HEK293 (cell line): ENCODE results near the gene CCDC146.
"Not testable (repeated sequence)": the region's sequence is repeated elsewhere in the genome, so short reads cannot be mapped to it uniquely, and the experiment has no call there.

Experiments
- CTCF ChIA-PET: fragments of 350-600 bp; formaldehyde crosslinking; extraction: SDS; loops from one replicate; lab custom pipeline; 2021; ENCODE audit warnings: antibody characterized with exemption; lab: Yijun Ruan, JAX
- POLR2A ChIA-PET: fragments of 300-600 bp; formaldehyde crosslinking; extraction: SDS; loops from one replicate; lab custom pipeline; 2020; ENCODE audit warnings: antibody characterized with exemption, inconsistent platforms; lab: Yijun Ruan, JAX
- H3K27ac ChIP-seq: fragments of 200-500 bp; sonication (Bioruptor generic); 2 replicates; pipeline ENCODE4 v1.5.1; 2014; ENCODE audit warnings: low read depth, low read length, control low read depth, inconsistent platforms; ENCODE audit errors: extremely low read depth
- H3K36me3 ChIP-seq, 2 experiments: fragments of 200-500 bp in 1 of 2; sonication (Bioruptor generic) in 1 of 2; 1 replicate in 1 of 2; 2 replicates in 1 of 2; pipeline ENCODE4 v1.5.1; 2014 to 2017; ENCODE audit warnings: inconsistent platforms in 2 of 2, low read length in 2 of 2; ENCODE audit not compliant: control insufficient read depth in 2 of 2, insufficient read depth in 1 of 2
- H3K4me1 ChIP-seq: fragments of 200-500 bp; sonication (Bioruptor generic); 2 replicates; pipeline ENCODE4 v1.5.1; 2014; ENCODE audit warnings: mild to moderate bottlenecking, low read length, inconsistent platforms; ENCODE audit not compliant: control insufficient read depth, insufficient read depth
- H3K4me3 ChIP-seq: 2 replicates; pipeline ENCODE4 v1.5.1; 2011; ENCODE audit warnings: low read depth, mild to moderate bottlenecking, control low read depth, low read length, moderate library complexity
- H3K9me3 ChIP-seq: fragments of 200-500 bp; sonication (Bioruptor generic); 2 replicates; pipeline ENCODE4 v1.5.1; 2014; ENCODE audit warnings: low read depth, low read length, inconsistent platforms; ENCODE audit not compliant: control insufficient read depth, insufficient read depth
- SALL2 ChIP-seq: fragments of 450-650 bp; formaldehyde crosslinking; IDR thresholded peaks from 2 replicates; pipeline ENCODE4 v1.5.0; 2017; ENCODE audit warnings: missing biosample characterization, mild to moderate bottlenecking, missing genetic modification characterization, borderline replicate concordance
- SP2 ChIP-seq: fragments of 450-650 bp; formaldehyde crosslinking; IDR thresholded peaks from 2 replicates; pipeline ENCODE4 v1.5.1; 2016; ENCODE audit warnings: missing biosample characterization, missing genetic modification characterization
- ZNF114 ChIP-seq: fragments of 450-650 bp; formaldehyde crosslinking; IDR thresholded peaks from 2 replicates; pipeline ENCODE4 v1.5.0; 2017; ENCODE audit warnings: missing biosample characterization, missing genetic modification characterization
- ZNF132 ChIP-seq: fragments of 450-650 bp; formaldehyde crosslinking; IDR thresholded peaks from 2 replicates; pipeline ENCODE4 v1.5.1; 2017; ENCODE audit warnings: missing biosample characterization, missing genetic modification characterization, borderline replicate concordance
- ZNF202 ChIP-seq: fragments of 450-650 bp; formaldehyde crosslinking; IDR thresholded peaks from 2 replicates; pipeline ENCODE4 v1.5.1; 2016; ENCODE audit warnings: missing biosample characterization, missing genetic modification characterization, borderline replicate concordance
- ZNF266 ChIP-seq: fragments of 450-650 bp; formaldehyde crosslinking; IDR thresholded peaks from 2 replicates; pipeline ENCODE4 v1.5.1; 2016; ENCODE audit warnings: missing biosample characterization, missing genetic modification characterization, low read depth
- ZNF394 ChIP-seq: fragments of 450-650 bp; formaldehyde crosslinking; IDR thresholded peaks from 2 replicates; pipeline ENCODE4 v1.5.1; 2016; ENCODE audit warnings: missing biosample characterization, missing genetic modification characterization, mild to moderate bottlenecking, moderate library complexity, borderline replicate concordance
- ZNF521 ChIP-seq: fragments of 450-650 bp; formaldehyde crosslinking; IDR thresholded peaks from 2 replicates; pipeline ENCODE4 v1.5.1; 2017; ENCODE audit warnings: missing biosample characterization, mild to moderate bottlenecking, missing genetic modification characterization
- ZNF555 ChIP-seq: fragments of 450-650 bp; formaldehyde crosslinking; conservative IDR thresholded peaks from 2 replicates; pipeline ENCODE4 v1.5.1; 2017; ENCODE audit warnings: missing biosample characterization, mild to moderate bottlenecking, missing genetic modification characterization, inconsistent platforms
- ZNF626 ChIP-seq: fragments of 450-650 bp; sonication (Bioruptor Pico); formaldehyde crosslinking; IDR thresholded peaks from 2 replicates; pipeline ENCODE4 v1.5.1; 2018; ENCODE audit warnings: missing biosample characterization, missing genetic modification characterization, inconsistent platforms
- ZNF654 ChIP-seq: fragments of 450-650 bp; formaldehyde crosslinking; IDR thresholded peaks from 2 replicates; pipeline ENCODE4 v1.5.1; 2016; ENCODE audit warnings: low read depth, missing biosample characterization, missing genetic modification characterization
- ZNF658 ChIP-seq: fragments of 450-650 bp; formaldehyde crosslinking; IDR thresholded peaks from 2 replicates; pipeline ENCODE4; 2016; ENCODE audit warnings: missing biosample characterization, missing genetic modification characterization
- ZNF777 ChIP-seq: fragments of 450-650 bp; formaldehyde crosslinking; IDR thresholded peaks from 2 replicates; pipeline ENCODE4 v1.5.1; 2017; ENCODE audit warnings: missing biosample characterization, missing genetic modification characterization, borderline replicate concordance
- ZSCAN16 ChIP-seq: fragments of 450-650 bp; formaldehyde crosslinking; IDR thresholded peaks from 2 replicates; pipeline ENCODE4 v1.5.1; 2016; ENCODE audit warnings: missing biosample characterization, missing genetic modification characterization
- TF ChIP-seq, protein P1 (sequence below): fragments of 450-650 bp; formaldehyde crosslinking; IDR thresholded peaks from 2 replicates; pipeline ENCODE4 v1.5.1; 2017; ENCODE audit warnings: missing biosample characterization, mild to moderate bottlenecking, missing genetic modification characterization, moderate library complexity
- TF ChIP-seq, protein P2 (sequence below): fragments of 450-650 bp; formaldehyde crosslinking; IDR thresholded peaks from 2 replicates; pipeline ENCODE4 v1.5.1; 2016; ENCODE audit warnings: missing biosample characterization, missing genetic modification characterization
- TF ChIP-seq, protein P3 (sequence below): fragments of 450-650 bp; formaldehyde crosslinking; IDR thresholded peaks from 2 replicates; pipeline ENCODE4 v1.5.1; 2016; ENCODE audit warnings: missing biosample characterization, missing genetic modification characterization
- TF ChIP-seq, protein P4 (sequence below): fragments of 450-650 bp; formaldehyde crosslinking; IDR thresholded peaks from 2 replicates; pipeline ENCODE4 v1.5.1; 2016; ENCODE audit warnings: missing biosample characterization, missing genetic modification characterization, low read depth

Gene CCDC146

DNA sequence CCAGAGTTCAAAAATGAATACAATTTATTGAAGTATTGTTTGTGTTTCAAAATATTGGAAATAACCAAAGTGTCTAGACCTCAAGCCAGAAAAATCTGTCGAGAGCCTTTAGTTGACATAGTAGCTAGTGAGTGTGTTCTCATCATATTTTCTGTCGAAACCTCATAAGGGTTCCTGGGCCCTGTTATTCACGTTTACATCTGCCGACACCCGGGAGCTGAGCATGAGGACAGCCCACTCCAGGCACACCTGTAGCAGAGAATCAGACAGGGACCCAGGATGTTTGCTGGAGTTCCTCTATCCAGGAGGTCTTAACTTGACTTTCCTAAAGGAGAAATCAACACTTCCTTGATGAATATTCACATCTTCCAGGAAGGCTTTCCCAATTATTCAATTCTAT is 149.4 kb downstream of the CCDC146 start:
- H3K36me3 ChIP-seq = no peaks in the 10 kb centered on the region
- POLR2A ChIA-PET = no interaction called here
- TF ChIP-seq SP2 (tag by site-specific recombination) = no peak
- TF ChIP-seq ZNF658 (tag by site-specific recombination) = no peak
- TF ChIP-seq, protein P1, sequence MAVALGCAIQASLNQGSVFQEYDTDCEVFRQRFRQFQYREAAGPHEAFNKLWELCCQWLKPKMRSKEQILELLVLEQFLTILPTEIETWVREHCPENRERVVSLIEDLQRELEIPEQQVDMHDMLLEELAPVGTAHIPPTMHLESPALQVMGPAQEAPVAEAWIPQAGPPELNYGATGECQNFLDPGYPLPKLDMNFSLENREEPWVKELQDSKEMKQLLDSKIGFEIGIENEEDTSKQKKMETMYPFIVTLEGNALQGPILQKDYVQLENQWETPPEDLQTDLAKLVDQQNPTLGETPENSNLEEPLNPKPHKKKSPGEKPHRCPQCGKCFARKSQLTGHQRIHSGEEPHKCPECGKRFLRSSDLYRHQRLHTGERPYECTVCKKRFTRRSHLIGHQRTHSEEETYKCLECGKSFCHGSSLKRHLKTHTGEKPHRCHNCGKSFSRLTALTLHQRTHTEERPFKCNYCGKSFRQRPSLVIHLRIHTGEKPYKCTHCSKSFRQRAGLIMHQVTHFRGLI (tag by site-specific recombination) = no peak
- TF ChIP-seq ZNF132 = no peak
- no peak for TF ChIP-seq ZNF202
- TF ChIP-seq ZNF626 = no peak
- TF ChIP-seq ZNF555 = no peak
- TF ChIP-seq ZNF777 = no peak
- no peak for TF ChIP-seq SALL2 (tag by site-specific recombination)
- TF ChIP-seq ZNF654 = no peak
- no peak for TF ChIP-seq ZNF394 (tag by site-specific recombination)
- CTCF ChIA-PET = no interaction called here
- H3K27ac ChIP-seq = no peak overlapping the region
- H3K4me3 ChIP-seq = no peak overlapping the region
- H3K9me3 ChIP-seq = no peaks in the 10 kb centered on the region
- H3K4me1 ChIP-seq = no peaks in the 10 kb centered on the region

DNA sequence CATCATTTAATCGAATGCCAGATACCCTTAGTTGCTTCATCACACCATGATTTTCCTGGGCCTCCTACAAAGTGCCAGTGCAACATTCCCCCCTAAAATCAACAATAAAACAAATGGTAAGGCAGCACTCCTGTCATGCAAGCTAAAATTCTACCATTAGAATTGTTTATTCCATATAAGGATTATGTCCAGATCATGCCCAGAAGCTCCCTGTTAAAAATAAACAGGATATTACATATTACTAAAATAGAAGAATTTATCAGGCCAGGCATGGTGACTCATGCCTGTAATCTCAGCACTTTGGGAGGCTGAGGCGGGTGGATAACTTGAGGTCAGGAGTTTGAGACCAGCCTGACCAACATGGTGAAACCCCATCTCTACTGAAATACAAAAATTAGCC is 153.2 kb downstream of the CCDC146 start:
- H3K27ac ChIP-seq, H3K9me3 ChIP-seq, CTCF ChIA-PET, H3K4me1 ChIP-seq, POLR2A ChIA-PET, H3K36me3 ChIP-seq, H3K4me3 ChIP-seq: not testable (repeated sequence)

DNA sequence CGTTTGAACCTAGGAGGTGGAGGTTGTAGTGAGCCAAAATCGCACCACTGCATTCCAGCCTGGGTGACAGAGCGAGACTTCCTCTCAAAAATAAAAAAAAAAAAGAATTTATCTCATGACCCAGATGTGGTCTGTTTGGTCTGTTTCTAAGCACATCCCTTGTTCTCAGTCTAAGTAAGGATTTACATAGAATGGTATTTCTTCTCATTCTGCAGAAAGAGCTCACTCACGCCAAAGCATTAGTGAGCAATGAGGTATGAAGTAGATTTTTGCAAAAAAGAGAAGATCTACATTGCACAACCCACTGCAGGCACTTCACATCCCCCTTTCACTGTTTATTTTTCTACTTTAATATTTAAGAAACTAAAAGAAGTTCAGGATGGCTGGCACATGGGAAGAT is 153.7 kb downstream of the CCDC146 start:
- Histone ChIP-seq H3K27ac (no peak overlapping the region), H3K9me3 (no peaks in the 10 kb centered on the region), H3K4me1 (no peaks in the 10 kb centered on the region)
- CTCF ChIA-PET = no interaction called here
- no peak for TF ChIP-seq ZNF114
- TF ChIP-seq, all 188 proteins: peak for 0
- no peak overlapping the region for H3K4me3 ChIP-seq
- no peaks in the 10 kb centered on the region for H3K36me3 ChIP-seq
- POLR2A ChIA-PET = no interaction called here

DNA sequence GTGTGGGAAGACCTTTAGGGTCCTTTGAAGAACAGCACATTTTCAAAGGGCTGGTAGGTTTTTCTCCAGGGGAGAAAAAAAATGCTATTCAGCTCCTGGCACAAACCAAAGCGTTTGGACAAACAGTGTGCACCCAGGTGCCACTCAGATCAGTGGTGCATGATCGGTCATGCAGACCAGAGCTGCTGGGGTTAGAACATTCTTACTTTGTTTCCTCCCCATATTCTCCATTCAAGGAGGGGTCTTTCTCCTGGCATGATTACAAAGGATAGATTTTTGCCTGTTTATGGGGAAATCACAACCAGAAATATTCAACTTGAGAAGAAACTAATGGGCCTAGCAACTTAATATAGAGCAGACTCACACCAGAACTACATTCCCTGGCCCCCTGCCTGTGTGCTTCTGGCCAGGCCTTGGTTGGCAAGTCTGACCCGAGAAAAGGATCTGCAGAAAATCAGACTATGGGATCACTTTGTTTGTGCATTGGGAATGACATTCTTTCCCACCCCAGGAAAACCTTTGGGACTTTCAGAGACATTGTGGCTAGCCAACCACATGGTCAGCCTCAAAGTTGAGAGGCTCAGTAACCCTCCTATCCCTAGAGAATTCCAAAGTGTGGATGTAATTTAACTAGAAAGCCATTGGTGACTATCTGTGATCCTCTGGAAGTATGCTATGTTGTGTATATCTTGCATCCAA is 159.5 kb downstream of the CCDC146 start:
- Histone ChIP-seq H3K4me1 (no peaks in the 10 kb centered on the region), H3K27ac (no peak overlapping the region), H3K4me3 (no peak overlapping the region), H3K36me3 (no peaks in the 10 kb centered on the region), H3K9me3 (no peaks in the 10 kb centered on the region)
- CTCF ChIA-PET = no interaction called here
- no peak for TF ChIP-seq ZSCAN16 (tag by site-specific recombination)
- POLR2A ChIA-PET = no interaction called here

DNA sequence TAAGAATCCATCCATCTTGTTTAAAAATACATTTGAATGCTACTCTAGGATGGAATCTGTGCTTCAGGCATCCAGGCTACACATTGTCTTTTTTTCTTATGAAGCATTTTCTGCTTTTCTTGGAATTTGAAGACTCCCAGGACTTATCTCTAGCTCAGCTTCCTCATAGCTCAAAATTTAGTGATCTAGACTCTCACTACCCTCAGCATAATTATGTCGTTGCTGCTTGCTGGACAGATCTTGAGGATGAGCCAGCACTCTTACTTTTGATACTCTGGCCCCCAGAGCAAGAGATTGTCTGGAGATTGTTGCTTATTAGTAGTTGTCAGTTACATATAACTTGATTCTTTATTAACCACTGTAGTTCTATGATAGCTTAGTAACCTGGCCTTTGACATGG is 160.5 kb downstream of the CCDC146 start:
- ChIA-PET CTCF (no interaction called here), POLR2A (no interaction called here)
- Histone ChIP-seq H3K27ac (no peak overlapping the region), H3K4me3 (no peak overlapping the region), H3K9me3 (no peaks in the 10 kb centered on the region), H3K4me1 (no peaks in the 10 kb centered on the region), H3K36me3 (no peaks in the 10 kb centered on the region)
- TF ChIP-seq ZNF521 (tag by site-specific recombination) (no peak), ZNF266 (no peak)
- TF ChIP-seq, protein P2, sequence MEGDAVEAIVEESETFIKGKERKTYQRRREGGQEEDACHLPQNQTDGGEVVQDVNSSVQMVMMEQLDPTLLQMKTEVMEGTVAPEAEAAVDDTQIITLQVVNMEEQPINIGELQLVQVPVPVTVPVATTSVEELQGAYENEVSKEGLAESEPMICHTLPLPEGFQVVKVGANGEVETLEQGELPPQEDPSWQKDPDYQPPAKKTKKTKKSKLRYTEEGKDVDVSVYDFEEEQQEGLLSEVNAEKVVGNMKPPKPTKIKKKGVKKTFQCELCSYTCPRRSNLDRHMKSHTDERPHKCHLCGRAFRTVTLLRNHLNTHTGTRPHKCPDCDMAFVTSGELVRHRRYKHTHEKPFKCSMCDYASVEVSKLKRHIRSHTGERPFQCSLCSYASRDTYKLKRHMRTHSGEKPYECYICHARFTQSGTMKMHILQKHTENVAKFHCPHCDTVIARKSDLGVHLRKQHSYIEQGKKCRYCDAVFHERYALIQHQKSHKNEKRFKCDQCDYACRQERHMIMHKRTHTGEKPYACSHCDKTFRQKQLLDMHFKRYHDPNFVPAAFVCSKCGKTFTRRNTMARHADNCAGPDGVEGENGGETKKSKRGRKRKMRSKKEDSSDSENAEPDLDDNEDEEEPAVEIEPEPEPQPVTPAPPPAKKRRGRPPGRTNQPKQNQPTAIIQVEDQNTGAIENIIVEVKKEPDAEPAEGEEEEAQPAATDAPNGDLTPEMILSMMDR (tag by site-specific recombination) = no peak
- TF ChIP-seq, protein P3, sequence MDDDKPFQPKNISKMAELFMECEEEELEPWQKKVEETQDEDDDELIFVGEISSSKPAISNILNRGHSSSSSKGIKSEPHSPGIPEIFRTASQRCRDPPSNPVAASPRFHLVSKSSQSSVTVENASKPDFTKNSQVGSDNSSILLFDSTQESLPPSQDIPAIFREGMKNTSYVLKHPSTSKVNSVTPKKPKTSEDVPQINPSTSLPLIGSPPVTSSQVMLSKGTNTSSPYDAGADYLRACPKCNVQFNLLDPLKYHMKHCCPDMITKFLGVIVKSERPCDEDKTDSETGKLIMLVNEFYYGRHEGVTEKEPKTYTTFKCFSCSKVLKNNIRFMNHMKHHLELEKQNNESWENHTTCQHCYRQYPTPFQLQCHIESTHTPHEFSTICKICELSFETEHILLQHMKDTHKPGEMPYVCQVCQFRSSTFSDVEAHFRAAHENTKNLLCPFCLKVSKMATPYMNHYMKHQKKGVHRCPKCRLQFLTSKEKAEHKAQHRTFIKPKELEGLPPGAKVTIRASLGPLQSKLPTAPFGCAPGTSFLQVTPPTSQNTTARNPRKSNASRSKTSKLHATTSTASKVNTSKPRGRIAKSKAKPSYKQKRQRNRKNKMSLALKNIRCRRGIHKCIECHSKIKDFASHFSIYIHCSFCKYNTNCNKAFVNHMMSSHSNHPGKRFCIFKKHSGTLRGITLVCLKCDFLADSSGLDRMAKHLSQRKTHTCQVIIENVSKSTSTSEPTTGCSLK (tag by site-specific recombination) = no peak
- TF ChIP-seq, protein P4, sequence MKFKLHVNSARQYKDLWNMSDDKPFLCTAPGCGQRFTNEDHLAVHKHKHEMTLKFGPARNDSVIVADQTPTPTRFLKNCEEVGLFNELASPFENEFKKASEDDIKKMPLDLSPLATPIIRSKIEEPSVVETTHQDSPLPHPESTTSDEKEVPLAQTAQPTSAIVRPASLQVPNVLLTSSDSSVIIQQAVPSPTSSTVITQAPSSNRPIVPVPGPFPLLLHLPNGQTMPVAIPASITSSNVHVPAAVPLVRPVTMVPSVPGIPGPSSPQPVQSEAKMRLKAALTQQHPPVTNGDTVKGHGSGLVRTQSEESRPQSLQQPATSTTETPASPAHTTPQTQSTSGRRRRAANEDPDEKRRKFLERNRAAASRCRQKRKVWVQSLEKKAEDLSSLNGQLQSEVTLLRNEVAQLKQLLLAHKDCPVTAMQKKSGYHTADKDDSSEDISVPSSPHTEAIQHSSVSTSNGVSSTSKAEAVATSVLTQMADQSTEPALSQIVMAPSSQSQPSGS (tag by site-specific recombination) = no peak
